Stimulated activated naive CD4-positive, alpha-beta T cell treated with Interleukin-2 at 50 U/mL for 16 hours (primary cell): ENCODE results near the gene GRK5.
"Not testable (repeated sequence)": the region's sequence is repeated elsewhere in the genome, so short reads cannot be mapped to it uniquely, and the experiment has no call there.

Source experiments
- DNase-seq: peaks from one replicate; lab custom pipeline; 2025; lab: John Stamatoyannopoulos, UW

Gene GRK5

GRCh38 chr10:119222537-119222936, 15.2 kb downstream of the GRK5 start:
- DNase-seq, result no peak

- DNase-seq, result no peak
Measured at GRCh38 chr10:119222966-119223386, 15.6 kb downstream of the GRK5 start.

- DNase-seq, result no peak
Measured at GRCh38 chr10:119225083-119225658, 17.8 kb downstream of the GRK5 start.

- DNase-seq, result no peak
Measured at GRCh38 chr10:119227825-119228224, 20.5 kb downstream of the GRK5 start.

- DNase-seq, result no peak
Measured at GRCh38 chr10:119231654-119232053, 24.3 kb downstream of the GRK5 start.

- DNase-seq, result not testable (repeated sequence)
Measured at GRCh38 chr10:119232439-119232838, 25.1 kb downstream of the GRK5 start.

DNA sequence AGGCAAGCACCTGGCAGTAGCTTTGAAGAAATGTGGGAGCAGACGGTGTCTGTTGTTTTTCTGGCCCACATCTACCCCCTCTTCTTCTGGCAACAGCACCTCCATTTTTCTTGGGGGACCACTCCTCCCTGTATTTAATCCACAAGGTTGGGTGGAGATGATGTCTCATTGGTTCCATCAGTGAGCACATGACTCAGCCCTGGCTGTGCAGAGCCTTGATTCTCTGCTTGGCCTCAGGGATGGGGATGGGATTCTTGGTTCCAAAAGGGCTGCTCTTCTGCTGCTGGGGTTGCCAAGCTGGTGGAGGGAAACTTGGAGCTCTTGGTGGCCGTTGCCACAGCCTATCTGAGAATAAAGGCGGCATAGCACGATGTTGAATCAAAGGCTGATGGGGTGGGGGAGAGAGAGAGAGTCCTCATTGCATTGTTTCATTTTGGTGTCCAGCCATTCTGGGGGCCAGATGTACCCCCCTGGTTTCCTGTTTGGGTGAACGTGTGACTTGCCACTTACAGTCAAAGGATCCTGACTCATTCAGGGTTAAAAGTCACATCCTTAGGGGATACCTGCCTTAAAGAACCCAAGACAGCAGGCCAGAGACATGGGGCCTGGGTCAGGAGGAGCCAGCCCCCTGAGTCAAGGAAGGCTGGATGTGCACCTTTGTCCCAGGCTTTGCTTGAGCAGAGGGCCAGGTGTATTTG, 25.9 kb downstream of the GRK5 start:
- no peak for DNase-seq

DNA sequence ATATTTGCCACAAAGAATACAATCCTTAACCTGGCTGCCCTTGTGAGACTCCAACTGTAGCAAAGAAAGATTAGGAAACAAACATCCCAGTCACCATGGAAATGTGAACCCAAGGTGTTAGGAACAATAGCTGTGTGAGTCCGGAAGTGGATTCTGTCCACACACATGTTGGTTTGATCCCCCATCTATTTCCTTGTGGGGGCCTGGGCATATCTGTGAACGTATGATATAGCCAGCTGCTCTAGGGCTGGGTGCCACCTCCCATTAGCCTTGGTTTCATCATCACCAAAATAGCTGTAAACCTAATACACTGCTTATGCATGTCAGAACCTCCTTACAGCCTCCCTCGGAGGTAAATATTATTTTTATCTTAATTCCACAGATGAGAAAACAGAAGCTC, 26.4 kb downstream of the GRK5 start:
- DNase-seq, result no peak

DNA sequence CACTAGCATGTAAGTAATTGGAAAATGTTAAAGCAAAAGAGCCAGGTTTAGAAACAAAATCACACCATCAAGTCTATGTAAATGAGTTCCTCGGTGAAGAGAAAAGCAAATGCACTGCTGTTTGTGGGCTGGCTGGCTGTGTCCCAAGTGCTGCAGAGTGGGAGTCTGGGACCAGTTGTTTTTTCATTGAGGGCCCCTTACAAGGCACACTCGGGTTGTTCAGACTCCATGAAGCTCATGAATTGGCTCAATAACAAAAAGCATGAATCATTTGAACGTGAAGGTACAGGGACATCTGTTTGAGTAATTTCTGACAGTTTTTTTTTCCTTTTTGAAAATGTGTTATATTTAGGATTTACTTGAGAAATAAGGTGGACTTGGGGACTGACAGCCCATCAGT, 28.0 kb downstream of the GRK5 start:
- no peak for DNase-seq

- DNase-seq, result no peak
Measured at GRCh38 chr10:119237722-119238436, 30.5 kb downstream of the GRK5 start.

DNA sequence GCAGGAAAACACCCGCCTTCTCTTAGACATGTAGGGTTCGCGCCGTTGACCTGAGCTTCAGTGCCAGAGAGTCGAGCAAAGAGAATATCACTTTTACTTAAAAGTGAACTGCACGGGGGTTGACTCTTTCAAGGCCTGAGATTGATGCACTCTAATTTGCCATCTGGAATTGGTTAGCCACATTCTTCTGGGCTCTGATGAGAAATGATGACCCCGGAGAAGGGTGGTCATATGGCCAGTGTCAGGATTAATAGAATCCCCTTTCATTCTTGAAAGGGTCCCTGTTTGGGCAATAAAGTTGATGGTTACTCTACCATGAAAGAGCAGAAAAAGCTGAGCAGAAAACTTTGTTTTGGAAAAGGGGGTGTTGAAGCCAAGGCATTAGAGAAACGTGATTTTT, 31.2 kb downstream of the GRK5 start:
- no peak for DNase-seq

DNA sequence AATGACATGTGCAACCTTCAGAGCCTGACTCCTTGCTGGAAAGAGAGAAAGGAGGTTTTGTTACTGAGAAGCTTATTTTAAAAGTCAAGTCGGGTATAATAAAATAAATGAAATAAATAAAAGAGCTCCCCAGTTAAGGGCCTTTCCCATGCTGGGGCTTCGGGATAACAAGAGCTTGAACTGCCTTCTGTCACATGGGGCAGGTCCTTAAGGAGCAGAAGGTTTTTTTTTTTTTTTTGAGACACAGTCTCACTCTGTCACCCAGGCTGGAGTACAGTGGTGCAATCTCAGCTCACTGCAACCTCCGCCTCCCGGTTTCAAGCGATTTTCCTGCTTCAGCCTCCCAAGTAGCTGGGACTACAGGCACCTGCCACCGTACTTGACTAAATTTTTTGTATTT, 31.6 kb downstream of the GRK5 start:
- DNase-seq, result not testable (repeated sequence)

GRCh38 chr10:119239630-119240029, 32.3 kb downstream of the GRK5 start:
- DNase-seq, result not testable (repeated sequence)

DNA sequence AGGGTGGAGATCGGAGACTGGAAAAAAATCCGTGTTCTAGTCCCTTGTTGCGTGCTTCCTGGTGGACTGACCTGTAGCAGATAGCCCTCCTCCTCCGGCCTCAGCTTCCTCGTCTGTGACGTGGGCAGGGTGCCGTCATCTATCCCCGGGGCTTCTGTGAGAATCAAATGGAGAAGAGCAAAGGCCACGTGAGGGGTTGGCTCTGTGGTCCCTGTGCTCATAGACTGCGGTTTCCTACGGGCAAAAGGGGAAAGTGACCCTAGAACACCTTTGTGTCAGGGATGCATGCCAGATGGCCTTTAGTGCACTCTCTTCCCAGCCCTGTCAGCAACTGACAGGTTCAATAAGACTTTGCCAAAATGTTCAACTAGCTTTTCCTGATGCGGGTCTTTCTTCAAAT, 33.7 kb downstream of the GRK5 start:
- DNase-seq, result no peak

DNA sequence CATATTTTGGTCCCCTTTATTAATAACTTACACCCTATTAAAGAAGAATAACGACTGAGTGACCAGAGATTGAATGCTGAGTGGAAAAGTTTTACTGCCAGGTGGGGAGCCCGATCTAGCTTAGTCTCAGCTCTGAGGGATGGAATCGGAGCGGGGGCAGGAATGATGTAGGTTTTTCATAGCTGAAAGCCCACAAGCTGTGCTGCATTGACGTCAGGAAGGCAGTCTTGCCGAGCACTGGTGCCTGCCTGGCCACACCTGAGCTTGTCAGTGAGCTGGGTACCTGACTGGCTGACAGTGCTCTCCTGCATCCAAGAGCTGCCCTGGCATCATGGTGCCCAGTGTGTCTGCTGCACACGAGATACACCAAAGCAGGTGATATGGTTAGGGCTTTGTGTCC, 34.8 kb downstream of the GRK5 start:
- no peak for DNase-seq

GRCh38 chr10:119243488-119243887, 36.1 kb downstream of the GRK5 start:
- DNase-seq, result no peak

GRCh38 chr10:119243967-119244366, 36.6 kb downstream of the GRK5 start:
- DNase-seq, result no peak

DNA sequence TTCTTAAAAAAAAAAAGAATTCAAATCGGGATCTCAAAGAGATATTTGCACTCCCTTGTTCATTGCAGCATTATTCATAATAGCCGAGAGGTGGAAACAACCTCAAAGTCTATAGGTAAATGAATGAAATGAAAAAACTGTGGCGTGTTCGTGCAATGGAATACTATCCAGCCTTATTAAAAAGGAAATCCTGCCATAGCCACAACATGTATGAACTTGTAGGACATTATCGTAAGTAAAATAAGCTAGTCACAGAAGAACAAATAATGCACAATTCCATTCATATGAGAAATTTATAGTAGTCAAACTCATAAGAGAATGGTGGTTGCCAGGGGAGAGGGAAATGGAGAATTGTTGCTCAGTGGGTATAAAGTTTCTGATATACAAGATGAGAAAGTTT, 37.9 kb downstream of the GRK5 start:
- no peak for DNase-seq

GRCh38 chr10:119246862-119247549, 39.6 kb downstream of the GRK5 start:
- no peak for DNase-seq

DNA sequence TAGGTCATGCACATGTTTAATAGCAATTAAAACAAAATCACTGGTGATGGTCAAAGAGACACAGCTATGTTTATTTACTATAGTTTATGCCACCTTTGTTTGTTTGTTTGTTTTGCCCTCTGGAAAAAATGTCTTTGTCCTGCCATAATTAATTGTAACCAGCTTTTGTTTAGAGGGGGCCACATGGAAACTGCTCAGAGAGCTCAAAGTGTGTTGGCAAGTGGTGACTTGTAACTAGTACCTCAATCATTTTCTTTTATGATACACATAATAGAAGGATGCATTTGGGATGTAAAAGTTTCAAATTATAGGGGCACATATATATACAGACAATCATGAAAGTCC, 40.2 kb downstream of the GRK5 start:
- DNase-seq, result no peak

DNA sequence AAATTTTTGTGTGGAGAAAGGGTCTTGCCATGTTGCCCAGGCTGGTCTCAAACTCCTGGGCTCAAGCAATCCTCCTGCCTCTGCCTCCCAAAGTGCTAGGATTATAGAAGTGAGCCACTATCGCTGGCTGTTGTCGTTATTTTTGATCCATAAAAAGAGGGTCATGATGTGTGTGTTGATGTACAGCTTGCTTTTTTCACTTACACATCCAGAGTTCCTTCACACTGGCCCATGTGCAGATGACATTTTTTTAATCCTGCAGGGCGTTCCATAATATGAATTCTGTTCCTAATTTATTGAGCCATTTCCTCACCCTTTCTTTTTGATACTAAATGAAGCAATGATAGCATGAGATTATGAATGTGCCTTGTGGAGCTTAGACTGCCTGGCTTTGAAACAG, 40.8 kb downstream of the GRK5 start:
- DNase-seq, result no peak

DNA sequence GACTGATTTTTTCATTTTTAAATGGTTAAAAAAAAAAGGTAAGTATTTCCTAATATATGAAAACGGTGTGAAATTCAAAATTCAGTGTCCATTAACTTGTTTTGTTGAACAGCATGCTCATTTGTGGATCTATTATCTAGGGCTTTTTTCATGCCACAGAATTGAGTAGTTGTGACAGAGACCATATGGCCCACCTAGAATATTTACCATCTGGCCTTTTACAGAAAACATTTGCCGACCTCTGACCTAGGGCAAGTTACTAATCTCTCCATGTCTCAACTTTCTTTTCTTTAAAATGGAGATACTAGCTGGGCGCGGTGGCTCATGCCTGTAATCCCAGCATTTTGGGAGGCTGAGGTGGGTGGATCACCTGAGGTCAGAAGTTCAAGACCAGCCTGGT, 41.3 kb downstream of the GRK5 start:
- no peak for DNase-seq
